ENCODE results near the gene ABCD1. TPM values are rescaled to one million over a fixed set of nuclear protein-coding genes. Genes with fewer than 3 reads are reported as not detected.
"Not testable (repeated sequence)": the region's sequence is repeated elsewhere in the genome, so short reads cannot be mapped to it uniquely, and the experiment has no call there.

The ABCD1 gene
- 15.1 TPM for total RNA-seq
- long read RNA-seq, transcript ABCD1-201 (10 exons, 3,664 nt) = major isoform, 15 of 25 reads
- long read RNA-seq, partial matches to known transcripts = 7 of 25 reads
- long read RNA-seq, other reads (novel, unspliced or antisense) = 3 of 25 reads

DNA sequence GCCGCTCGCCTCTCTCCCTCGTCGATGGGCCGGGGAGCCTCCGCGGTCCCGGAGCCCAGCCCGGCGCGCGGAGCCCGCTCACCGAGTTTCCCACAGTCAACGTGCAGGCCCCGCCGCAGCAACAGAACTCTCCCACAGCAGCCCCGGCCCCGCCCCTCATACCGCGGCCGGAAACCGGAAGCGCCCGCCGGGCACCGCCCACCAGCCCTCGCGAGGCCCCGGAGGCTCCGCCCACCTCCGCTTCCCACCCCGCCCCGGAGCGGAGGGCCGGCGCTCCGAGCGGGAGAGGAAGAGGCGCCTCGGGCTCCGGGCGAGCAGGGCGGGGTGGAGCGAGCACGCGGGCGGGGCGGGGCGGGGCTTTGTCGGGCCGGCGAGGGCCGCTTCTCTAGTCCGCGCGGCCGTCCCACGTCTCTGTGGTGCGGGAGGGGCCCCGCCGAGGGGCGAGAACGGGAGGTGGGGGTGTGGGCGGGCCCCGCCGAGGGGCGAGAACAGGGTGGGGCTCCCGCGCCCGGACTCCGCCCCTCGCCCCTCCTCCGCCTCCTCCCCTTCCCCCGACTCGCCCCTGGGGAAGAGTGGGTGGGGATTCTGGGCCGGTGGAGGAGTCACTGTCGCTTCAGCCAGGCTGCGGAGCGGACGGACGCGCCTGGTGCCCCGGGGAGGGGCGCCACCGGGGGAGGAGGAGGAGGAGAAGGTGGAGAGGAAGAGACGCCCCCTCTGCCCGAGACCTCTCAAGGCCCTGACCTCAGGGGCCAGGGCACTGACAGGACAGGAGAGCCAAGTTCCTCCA lies at the start of gene ABCD1, which contains the start of gene BCAP31:
TSS of gene ABCD1 (plus strand) at position 605 of the 787 bp plus-strand sequence. CDS start 411 bp downstream, outside the sequence.
TSS of gene BCAP31 (minus strand) at position 136 of the 787 bp plus-strand sequence. CDS start 1,143 bp downstream, outside the sequence.
- H3K4me1 ChIP-seq = peaks cover 27% of the 10 kb centered on the region
- DNase-seq (peak; percentile 94), ATAC-seq (peak; percentile 86)
- peak within 1 kb of the TSS; percentile 68 for H3K4me3 ChIP-seq
- peak within 1 kb of the TSS; percentile 85 for H3K27ac ChIP-seq
- no peaks in the 10 kb centered on the region for H3K27me3 ChIP-seq
- H3K9me3 ChIP-seq = no peaks in the 10 kb centered on the region
- no peak for TF ChIP-seq CTCF (IDR thresholded peaks at IDR 0.05)
- intact Hi-C loops (cut with DNase I) = no loop called here
- H3K36me3 ChIP-seq = peaks cover 17% of the 10 kb centered on the region

- no peak for DNase-seq
Observed at GRCh38 chrX:153681175-153681574, 43.5 kb upstream of the ABCD1 start.

GRCh38 chrX:153683486-153683885 lies 41.2 kb upstream of the ABCD1 start:
- DNase-seq = peak; percentile 11
- H3K4me1 ChIP-seq; H3K9me3 ChIP-seq; intact Hi-C loops (cut with DNase I); H3K36me3 ChIP-seq; H3K27me3 ChIP-seq; H3K4me3 ChIP-seq; H3K27ac ChIP-seq; ATAC-seq: not testable (repeated sequence)

More at GRCh38 chrX:153681175-153681574, 43.5 kb upstream of the ABCD1 start:
- ATAC-seq = no peak
- Histone ChIP-seq H3K4me1 (no peaks in the 10 kb centered on the region), H3K36me3 (no peaks in the 10 kb centered on the region), H3K27ac (no peak overlapping the region), H3K4me3 (no peak overlapping the region), H3K9me3 (no peaks in the 10 kb centered on the region), H3K27me3 (no peaks in the 10 kb centered on the region)
- TF ChIP-seq CTCF (IDR thresholded peaks at IDR 0.05) = no peak
- intact Hi-C loops (cut with DNase I) = no loop called here

DNA sequence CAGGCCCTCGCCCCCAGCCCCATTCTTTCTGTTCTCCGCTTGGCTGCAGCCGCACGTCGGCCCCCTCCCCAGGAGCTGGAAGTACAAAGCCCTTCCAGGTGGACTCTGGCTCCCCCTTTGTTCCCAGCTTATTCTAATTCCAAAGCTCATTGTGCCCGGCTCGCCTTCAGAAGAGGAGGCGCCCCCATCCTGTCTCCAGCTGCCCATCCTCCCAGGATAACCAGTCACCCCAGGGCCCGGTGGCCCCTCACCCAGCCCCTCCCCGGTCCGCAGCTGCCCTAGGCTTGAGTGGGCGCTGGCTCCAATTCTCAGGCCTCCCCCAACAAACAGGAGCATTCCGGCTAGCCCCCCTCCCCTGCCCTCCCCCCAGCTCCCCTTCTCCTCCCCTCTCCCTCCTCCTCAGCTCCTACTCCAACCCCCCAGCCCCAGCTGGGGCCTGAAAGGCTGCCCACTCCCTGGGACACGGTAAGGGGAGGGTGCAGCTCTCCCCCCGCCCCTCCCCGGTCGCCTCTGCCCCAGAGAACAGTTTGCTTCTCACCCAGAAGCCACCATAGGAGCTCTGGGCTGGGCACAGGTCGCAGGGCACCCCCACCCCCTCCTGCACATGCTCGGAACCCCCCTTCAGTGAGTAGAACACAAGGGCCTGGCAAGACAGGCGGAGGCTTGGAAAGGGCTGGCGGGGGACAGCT lies 40.0 kb upstream of the ABCD1 start:
- no peak for TF ChIP-seq CTCF (IDR thresholded peaks at IDR 0.05)
- DNase-seq = peak; percentile 13
- H3K4me3 ChIP-seq = no peak overlapping the region

GRCh38 chrX:153685156-153685536 lies 39.5 kb upstream of the ABCD1 start:
- Histone ChIP-seq H3K27me3 (no peaks in the 10 kb centered on the region), H3K4me1 (no peaks in the 10 kb centered on the region), H3K36me3 (no peaks in the 10 kb centered on the region), H3K27ac (no peak overlapping the region), H3K9me3 (no peaks in the 10 kb centered on the region), H3K4me3 (no peak overlapping the region)
- DNase-seq = peak; percentile 37
- no peak for TF ChIP-seq CTCF (IDR thresholded peaks at IDR 0.05)
- ATAC-seq = no peak
- intact Hi-C loops (cut with DNase I) = no loop called here

More for the DNA sequence above, 40.0 kb upstream of the ABCD1 start:
- no peak overlapping the region for H3K27ac ChIP-seq
- intact Hi-C loops (cut with DNase I) = no loop called here
- no peak for ATAC-seq
- no peaks in the 10 kb centered on the region for H3K27me3 ChIP-seq
- no peaks in the 10 kb centered on the region for H3K4me1 ChIP-seq
- H3K9me3 ChIP-seq = no peaks in the 10 kb centered on the region
- no peaks in the 10 kb centered on the region for H3K36me3 ChIP-seq

Data from upper lobe of right lung (tissue), 1 donor.